HK-2 (cell line): ENCODE data around the gene MRTFB.
A peak's percentile ranks its signal among the peaks of the same experiment; 100 is the strongest.

ENCODE experiments used
- DNase-seq: peaks from one replicate; pipeline ENCODE4 v3.0.0-alpha.2; 2018; ENCODE audit not compliant: unreplicated experiment

MRTFB gene

GRCh38 chr16:14307527-14308367 is 236.6 kb downstream of the MRTFB start:
- no peak for DNase-seq

DNA sequence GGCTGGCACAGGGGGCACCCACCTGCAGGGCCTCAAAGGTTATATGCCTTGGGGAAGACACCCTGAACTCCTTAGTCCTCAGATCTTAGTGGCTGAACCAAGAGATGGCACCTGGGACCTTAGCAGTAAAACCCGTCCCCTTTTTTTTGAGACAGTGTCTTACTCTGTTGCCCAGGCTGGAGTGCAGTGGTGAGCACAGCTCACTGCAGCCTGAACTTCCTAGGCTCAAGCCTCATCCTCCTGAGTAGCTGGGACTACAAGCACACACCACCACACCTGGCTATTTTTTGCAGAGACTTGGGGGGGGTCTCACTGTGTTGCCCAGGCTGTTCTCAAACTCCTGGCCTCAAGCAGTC is 237.2 kb downstream of the MRTFB start:
- no peak for DNase-seq

DNA sequence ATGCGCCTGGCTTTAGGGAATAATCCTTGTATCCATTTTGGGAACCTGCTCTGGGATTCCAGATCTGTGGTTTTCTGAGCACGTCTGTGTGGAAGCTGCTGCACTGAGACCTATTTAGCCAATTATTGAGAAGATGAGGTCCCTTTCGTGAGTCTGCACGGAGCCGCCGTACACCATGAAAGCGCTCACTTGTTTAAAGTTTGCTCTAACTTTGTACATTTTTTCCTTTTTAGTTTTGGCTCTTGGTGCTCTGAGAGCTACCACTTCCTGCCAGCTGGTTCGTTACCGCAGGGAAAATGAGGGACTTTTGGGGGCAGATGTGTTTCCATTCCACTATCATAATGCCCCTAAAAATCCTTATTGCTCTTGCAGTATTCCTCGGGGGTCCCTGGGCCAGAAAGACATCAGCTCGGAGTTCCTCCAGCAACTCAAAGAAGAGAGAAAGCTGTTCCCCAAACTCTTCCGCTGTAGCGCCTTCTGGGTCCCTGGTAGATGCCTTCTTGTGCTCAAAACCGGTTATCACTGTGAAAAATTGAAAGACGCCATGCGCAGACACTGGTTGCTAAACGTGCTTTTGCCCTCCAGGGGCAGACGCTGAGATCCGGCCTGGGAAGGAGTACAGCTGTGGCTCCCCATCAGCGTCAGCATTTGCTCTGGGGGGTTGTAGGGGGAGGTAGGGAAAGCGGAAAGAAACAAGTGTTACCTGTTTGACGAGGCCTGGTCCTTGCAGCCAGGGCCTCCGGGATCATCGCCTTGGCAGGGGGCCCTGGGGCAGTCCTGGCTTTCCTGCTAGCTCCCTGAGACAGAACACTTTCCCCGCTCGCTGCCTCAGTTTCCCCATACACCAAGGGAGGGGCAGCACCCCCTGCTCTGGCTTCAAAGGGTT is 238.1 kb downstream of the MRTFB start:
- no peak for DNase-seq

DNA sequence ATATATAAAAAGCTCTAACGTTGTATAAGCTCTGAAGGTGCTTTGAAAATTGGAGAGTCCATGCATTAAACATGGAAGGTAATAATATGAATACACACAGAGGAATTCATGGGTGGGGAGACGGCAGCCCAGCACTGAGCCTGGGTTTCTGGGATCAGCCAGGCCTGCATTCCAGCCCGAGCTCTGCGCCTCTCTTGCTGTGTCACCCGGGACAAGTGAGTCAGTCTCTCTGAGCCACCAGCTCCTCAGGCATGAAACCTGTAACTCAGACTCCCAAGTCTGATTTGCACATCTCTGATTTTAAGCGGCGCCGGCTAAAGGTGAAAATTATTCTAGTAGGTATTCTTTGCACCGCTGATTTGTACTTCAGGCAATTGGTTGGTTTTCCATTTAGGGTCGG is 238.8 kb downstream of the MRTFB start:
- DNase-seq, result peak; percentile 27

DNA sequence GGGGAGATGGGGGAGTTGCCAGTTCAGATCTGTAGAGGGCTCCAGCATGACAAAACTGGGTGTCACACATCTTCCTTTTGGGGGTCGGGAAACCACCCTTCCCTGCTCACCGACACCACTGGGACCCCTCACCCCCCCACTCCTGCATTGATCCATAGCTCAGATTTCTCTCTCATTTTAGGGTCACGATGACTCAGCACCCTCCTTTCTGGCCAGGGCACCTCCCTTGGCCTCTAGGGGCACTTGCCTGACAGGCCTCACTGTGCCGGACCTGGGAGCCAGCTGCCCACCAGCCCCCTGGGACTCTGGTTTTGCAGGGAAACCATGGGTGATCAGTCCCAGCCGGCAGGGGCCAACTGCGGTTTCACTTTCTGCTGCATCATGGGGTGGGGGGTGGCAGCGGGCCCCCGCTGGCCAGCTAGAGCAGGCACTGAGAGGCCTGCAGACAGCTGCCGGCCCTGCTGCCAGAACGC is 239.4 kb downstream of the MRTFB start:
- no peak for DNase-seq

- DNase-seq, result no peak
These were observed 243.0 kb downstream of the MRTFB start for GRCh38 chr16:14314116-14314515.

- DNase-seq, result no peak
These were observed 244.7 kb downstream of the MRTFB start for GRCh38 chr16:14315683-14316320.
